Measurements from ENCODE around the gene IMMT.

DNA sequence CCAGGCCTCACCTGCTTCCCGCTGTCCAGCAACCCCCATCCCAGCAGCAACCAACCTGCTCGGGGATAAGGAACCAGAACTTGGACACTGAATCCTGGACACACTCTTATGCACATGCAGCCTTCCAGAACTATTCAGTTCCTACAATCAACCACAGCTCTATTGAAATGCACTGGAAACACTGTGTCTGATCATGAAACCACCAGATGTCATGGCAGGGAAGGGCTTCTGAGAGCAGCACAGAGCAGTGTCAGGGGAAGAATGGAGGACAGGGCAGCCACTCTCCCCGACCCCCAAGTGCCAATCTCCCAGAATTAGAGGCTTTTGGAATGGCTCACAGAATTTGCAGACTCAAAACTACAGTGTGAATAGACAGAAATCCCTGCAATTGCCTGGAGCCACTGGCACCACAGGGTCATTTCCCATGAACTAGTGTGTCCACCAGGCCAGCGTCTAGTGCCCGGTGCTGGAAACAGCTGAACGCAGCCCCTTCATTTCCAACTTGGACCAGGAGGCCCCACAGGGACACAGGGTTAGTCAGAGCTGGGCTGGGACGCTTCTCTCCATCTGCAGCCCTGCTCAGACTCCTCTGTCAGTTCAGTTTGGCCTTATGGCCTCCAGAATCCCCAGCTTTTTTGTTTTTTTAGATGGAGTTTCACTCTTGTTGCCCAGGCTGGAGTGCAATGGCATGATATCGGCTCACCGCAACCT is 29.5 kb upstream of the IMMT start:
- TF ChIP-seq TAF1 (IDR thresholded peaks at IDR 0.05; ENCODE audit: borderline replicate concordance, insufficient read depth, low read length) (no peak), POLR2AphosphoS5 (IDR thresholded peaks at IDR 0.05; ENCODE audit: low read depth, low read length) (no peak), FOXP2 (optimal IDR thresholded peaks at IDR 0.05; ENCODE audit: borderline replicate concordance, extremely low read depth, extremely low read length, insufficient read depth) (no peak)
- TF ChIP-seq, protein P1, sequence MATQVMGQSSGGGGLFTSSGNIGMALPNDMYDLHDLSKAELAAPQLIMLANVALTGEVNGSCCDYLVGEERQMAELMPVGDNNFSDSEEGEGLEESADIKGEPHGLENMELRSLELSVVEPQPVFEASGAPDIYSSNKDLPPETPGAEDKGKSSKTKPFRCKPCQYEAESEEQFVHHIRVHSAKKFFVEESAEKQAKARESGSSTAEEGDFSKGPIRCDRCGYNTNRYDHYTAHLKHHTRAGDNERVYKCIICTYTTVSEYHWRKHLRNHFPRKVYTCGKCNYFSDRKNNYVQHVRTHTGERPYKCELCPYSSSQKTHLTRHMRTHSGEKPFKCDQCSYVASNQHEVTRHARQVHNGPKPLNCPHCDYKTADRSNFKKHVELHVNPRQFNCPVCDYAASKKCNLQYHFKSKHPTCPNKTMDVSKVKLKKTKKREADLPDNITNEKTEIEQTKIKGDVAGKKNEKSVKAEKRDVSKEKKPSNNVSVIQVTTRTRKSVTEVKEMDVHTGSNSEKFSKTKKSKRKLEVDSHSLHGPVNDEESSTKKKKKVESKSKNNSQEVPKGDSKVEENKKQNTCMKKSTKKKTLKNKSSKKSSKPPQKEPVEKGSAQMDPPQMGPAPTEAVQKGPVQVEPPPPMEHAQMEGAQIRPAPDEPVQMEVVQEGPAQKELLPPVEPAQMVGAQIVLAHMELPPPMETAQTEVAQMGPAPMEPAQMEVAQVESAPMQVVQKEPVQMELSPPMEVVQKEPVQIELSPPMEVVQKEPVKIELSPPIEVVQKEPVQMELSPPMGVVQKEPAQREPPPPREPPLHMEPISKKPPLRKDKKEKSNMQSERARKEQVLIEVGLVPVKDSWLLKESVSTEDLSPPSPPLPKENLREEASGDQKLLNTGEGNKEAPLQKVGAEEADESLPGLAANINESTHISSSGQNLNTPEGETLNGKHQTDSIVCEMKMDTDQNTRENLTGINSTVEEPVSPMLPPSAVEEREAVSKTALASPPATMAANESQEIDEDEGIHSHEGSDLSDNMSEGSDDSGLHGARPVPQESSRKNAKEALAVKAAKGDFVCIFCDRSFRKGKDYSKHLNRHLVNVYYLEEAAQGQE (IDR thresholded peaks at IDR 0.05; ENCODE audit: insufficient read depth in 1 of 2, low read depth in 2 of 2, low read length in 2 of 2), result no peak
